GM18520 (cell line): ENCODE data around the gene PHF2.

Source experiments
- ATAC-seq: cut with Tn5 transposase; IDR thresholded peaks from one replicate; pipeline ENCODE4 v1.9.1; 2021; ENCODE audit not compliant: unreplicated experiment

Gene PHF2

DNA sequence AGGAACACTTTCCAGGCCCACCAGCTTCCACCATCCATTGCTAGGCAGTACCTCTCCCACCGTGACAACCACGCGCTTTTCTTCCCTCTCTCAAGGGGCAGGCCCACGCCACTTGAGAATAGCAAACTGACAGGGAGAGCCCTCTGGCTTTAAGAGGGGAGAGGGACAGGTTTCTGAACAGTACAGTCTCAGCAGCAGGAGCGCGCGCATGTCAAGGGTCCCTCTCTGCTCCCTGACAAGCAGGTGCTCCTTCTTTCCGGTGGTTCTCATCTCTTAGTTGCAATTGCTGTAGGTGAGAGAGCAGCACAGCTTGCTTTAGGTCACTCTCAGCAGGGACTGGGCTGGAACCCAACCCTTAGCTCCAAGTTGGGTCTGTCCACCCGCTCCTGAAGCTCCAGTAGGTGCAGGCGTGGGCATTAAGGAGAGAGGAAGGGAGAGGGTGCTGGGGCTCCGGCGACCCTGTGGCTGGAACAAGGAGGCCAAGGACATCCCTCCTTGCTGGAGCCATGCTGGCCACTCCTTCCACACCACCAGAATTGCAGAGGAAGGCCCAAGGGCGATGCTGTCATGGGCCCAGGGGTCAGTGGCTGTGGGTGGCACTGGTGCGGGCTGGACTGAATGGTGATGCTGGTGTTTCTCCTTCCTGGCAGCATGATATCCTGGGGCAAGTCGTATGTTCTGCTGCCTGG is 9.0 kb upstream of the PHF2 start:
- ATAC-seq, result no peak

DNA sequence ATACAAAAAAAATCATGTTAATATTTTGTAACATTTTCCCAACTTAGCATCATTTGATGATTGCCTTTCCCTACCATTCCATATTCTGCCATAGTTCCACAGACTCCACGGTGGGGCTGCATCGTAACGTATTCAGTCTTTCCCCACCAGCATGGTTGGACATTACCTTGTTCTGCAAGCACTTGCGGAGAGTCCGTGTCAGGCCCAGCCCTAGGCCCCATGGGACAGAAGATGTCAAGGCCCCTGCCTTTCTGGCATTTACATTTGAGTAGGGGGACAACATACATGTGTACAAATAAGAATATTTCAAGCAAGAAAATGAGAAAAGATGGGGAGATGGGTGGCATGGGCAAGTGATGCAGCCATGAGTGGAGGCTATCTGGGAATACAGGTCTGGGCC is 8.2 kb upstream of the PHF2 start:
- ATAC-seq, result no peak

GRCh38 chr9:93569621-93570174 is 6.7 kb upstream of the PHF2 start:
- no peak for ATAC-seq

- no peak for ATAC-seq
These were observed 4.2 kb upstream of the PHF2 start for GRCh38 chr9:93572221-93572620.

DNA sequence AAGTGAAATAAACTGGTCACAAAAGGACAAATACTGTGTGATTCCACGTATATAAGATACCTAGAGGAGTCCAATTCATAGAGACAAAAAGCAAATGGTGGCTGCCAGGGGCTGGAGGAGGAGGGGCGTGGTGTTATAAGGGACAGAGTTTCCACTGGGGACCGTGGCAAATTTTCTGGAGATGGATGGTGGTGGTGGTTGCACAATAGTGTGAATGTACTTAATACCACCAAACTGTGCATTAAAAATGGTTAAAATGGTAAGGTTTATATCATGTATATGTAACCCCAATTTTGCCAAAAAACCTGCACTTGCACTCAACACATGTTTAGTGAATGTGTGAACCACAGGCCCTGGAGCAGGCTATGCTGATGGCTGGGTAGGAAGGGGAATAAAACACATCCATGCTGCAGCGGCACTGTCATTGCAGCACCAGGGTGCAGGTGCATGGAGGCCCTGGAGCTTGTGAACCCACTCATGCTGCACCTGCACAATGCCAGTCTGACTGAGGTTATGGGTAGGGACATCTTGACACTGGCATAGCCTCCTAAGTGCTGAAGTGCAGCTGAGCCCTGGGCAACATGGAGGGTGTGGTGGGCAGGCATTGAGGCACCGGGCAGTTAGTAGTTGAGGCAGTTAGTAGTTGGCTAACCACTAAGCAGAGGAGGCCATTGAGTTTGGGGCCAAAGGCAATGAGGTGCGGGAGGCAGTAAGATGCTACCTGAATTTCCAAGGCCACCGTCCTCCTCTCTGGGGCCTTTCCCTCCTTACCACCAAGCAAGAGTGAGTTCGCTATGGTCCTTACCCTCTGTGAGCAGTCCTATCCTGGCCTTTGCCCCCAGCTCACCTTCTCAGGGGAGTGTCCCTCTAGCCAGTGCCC is 3.5 kb upstream of the PHF2 start:
- ATAC-seq, result no peak

GRCh38 chr9:93573516-93573828 is 2.9 kb upstream of the PHF2 start:
- no peak for ATAC-seq

GRCh38 chr9:93574091-93574899 is 2.1 kb upstream of the PHF2 start:
- ATAC-seq, result no peak

DNA sequence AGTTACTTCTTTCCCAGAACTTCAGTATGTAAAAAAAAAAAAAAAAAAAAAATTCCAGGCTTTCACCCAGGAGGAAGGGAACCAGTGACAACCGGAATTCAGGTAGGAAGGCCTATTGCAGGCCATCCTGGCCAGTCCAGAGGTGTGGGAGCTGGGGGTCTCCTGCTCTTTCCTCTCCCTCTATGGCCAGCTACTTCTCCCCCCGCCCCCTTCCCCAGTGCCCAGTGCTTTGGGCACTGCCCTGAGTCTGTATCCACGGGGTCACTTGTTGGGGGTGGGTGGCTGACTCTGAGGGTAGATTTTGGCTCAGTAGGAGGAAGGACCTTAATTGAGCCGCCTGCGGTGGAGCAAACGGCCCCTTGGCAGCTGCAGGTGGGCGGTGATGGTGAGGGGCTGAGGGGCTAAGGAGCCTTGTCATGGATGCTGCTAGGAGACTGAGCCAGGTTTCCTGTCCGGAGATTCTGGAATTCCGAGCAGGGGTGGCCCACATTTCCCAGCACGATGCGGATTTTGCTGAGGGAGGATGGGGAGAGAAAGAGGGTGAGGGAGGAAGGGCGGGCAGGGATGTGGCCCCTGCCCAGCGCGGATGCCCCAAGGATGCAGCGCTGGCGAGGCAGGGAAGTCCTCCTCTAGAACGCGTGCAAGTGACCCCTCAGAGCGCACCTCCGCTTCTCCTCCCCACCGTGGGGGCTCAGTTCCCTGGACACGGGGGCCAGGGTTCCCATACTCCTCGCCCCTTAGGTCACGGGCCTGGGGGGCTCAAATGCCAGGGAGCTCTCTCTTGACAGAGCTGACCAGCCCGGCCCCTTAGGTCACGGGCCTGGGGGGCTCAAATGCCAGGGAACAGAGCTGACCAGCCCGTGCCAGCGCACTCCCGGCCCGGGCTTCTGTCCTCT is 1.2 kb upstream of the PHF2 start:
- no peak for ATAC-seq

- ATAC-seq, result no peak
These were observed 557 bp upstream of the PHF2 start for GRCh38 chr9:93575796-93576257.

DNA sequence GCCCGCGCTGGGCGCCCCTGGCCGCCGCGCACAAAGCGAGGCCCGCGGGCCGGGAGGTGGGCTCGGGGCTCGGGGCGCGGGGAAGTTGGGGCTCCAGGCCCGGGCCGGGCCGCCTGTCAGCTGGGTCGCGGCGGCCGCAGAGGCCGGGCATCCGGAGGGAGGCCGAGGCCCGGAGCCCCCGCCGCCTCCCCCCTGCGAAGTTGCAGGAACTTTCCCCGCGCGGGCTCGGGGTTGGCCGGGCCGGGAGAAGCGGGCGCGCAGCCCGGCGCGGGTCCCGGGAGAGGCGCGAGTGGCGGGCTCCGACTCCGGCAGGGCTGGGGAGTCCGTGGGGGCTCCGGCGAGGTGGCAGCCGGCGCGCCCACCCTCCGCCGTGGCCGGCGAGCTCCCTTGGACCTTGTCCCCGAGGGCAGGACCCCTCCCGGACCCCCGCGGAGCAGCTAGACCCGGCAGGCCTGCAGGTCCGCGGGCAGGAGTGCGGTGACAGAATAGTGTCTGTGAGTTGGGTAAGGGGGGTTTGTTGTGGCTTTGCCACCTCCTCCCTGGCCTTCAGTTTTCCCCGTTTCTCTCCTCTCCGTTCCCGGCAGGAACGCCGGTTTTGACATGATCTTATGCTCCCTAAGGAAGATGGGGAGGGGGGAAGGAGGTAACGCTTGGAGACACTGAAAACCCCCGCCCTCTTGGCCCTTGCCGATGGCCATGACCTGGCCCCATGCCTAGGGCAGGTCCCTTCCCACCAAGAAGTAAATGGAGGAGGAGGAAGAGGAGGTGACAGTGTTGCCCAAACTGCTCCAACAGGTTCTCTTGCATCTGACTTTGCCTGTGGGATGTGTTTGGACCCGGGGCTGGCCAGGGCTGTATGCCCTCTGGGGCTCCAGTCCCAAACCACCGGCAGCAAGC is 942 bp downstream of the PHF2 start:
- ATAC-seq, result no peak

- ATAC-seq, result no peak
These were observed 1.7 kb downstream of the PHF2 start for GRCh38 chr9:93577975-93578682.

DNA sequence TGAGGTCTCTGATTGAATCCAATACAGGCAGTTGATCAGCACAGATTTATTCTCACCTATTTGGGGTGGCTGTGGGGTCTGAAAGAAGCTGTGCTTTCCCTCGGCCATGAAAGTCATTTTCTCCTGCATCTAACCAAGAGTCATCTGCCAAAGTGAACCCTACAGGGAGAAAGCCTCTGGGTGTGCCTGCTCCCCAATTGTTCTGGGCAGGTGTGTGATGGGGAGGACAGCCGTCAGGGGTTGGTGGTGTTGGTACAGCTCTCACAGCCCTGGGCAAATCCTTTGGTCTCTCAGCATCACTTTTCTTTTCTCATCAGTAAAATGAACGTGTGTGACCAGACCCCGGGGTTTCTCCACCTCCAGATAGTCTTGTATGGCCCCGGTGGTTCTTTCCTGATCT is 2.5 kb downstream of the PHF2 start:
- ATAC-seq, result no peak

GRCh38 chr9:93579711-93580516 is 3.5 kb downstream of the PHF2 start:
- ATAC-seq, result no peak

DNA sequence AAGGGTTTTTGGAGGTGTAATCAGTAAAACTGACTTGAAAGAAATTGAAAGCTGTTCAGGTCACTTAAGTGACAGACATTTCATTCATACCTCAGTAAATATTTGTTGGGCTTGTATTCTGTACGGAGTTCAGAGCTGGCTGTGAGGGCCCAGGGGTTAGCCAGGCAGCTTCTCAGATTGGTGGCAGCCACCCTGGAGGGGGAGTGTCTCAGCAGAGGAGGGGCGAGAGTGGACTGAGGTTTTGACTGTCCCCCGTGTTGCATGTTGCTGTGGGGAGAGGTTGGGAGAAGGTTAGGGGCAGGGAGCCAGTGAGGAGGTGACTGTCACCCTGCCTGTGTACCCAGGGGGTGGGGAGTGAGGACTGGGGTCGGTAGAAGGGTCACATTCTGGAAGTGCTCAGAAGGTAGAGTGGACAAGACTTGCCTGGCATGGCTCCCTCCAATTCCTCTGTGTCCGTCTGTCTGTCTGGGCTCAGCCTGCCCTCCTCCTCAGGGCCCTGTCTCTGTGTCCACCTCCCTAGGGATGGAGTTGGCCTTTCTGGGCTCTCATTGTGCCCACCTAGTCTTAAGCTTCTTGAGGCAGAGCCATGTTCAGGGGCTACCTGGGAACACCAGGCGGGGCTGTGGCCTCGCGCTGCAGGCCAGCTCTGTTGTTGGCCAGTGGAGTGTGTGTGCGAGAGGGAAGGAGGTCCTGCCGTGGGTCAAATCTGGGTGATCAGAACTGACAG is 4.4 kb downstream of the PHF2 start:
- no peak for ATAC-seq

GRCh38 chr9:93582115-93582514 is 5.7 kb downstream of the PHF2 start:
- no peak for ATAC-seq

GRCh38 chr9:93582550-93582949 is 6.2 kb downstream of the PHF2 start:
- no peak for ATAC-seq

- ATAC-seq, result no peak
These were observed 8.9 kb downstream of the PHF2 start for GRCh38 chr9:93585259-93585658.
